GM18519 (cell line): Measurements from ENCODE around the gene PPP1R9A.

Experiments used
- ATAC-seq: cut with Tn5 transposase; IDR thresholded peaks from one replicate; pipeline ENCODE4 v1.9.1; 2021; ENCODE audit warnings: mild to moderate bottlenecking, moderate library complexity; ENCODE audit not compliant: unreplicated experiment, low FRiP score

The PPP1R9A gene

DNA sequence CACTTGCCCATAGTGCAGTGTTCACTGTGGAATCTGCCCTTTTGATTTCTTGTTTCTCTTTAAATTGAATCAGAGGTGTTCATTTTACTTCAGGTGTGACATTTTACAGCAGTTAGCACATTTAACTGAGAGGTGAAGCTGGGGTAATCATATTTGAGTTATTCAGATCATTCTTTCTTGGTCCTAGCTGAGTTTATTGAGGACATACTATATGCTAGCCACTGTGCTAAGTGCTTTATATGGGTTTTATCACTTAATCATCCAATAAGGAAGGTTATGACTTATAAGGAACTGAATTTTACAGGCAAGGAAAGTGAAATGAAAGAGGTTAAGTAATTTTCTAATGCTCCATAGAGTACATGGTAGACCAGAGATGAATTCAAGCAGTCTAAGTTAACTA, 337.2 kb downstream of the PPP1R9A start:
- ATAC-seq, result no peak

GRCh38 chr7:95245828-95246500, 338.6 kb downstream of the PPP1R9A start:
- no peak for ATAC-seq

DNA sequence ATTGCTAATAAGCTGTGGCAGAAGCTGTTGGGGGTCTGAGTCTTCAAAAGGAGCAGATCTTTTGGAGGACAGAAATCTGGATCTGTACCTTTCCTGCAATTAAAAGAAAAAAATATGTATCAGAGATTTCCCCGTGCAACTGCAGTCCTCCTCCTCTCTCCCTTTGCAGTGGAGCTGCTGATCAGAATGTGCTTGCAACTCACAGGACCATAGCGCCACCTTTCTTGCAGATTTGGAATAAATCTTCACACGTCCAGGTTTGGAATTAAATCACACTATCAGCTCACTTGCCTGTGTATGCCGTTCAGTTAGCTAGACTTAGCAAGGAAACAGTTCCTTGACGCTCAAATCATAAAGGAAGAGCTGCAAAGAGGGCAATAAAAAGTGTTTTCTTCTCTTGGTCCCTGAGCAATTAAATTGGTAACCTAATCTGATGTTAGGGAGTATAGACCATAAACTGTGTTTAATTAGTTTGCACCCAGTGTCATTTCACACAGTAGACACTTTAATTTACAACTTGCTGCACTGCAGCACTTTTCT, 339.5 kb downstream of the PPP1R9A start:
- ATAC-seq, result peak; percentile 70

- no peak for ATAC-seq
Observed at GRCh38 chr7:95250571-95250970, 343.2 kb downstream of the PPP1R9A start.

DNA sequence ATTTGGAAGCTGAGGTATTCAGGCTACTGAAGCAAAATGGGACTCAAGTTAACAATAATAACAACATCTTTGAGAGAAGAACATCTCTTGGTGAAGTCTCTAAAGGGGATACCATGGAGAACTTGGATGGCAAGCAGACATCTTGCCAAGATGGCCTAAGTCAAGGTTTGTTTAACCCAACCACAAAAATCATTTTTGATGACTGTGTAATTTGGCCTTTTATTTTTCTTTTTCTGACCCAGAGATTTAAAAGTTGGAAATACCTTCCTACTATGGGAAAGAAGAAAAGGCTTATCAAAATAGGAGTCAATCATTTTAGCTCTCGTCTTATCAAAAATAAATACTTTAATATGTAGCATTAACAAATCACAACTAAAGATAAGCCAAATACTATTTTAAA, 344.6 kb downstream of the PPP1R9A start:
- no peak for ATAC-seq

DNA sequence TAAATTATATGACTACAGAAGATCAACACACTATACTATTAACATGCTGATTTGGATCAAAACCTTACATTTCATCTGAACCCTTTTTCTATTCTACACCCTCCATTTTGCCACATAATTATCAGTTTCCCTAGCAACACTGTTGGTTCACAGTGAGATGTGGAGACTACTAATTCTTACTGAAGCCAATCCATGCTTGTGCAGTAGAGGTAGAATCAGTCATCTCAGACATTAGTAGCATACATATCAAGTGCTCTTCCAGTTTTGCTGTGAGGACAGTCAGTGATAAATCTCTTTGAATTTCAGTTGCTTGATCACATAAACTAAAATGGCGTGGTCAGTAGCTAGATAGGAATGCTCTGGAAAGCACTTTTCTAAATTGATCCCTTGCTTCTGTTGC, 346.6 kb downstream of the PPP1R9A start:
- no peak for ATAC-seq

DNA sequence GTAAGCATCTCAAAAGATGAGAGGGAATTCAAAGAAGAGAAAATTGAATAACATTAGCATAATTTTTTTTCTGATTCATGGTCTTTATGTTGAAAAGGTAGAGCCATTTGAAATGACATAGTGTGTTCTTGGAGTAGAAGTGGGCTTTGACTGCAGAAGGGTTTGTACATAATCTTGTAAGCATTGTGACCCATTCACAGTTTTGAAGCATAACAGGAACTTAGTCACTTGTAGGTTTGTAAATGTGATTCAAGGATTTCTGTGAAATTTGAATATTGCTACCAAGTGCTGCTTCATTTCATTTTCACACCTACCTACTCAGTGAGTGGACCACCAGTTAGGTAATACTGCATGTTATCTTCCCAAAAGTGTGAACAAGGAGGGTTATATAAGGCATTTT, 348.3 kb downstream of the PPP1R9A start:
- ATAC-seq, result no peak

GRCh38 chr7:95261895-95262415, 354.6 kb downstream of the PPP1R9A start:
- no peak for ATAC-seq

GRCh38 chr7:95262875-95263274, 355.5 kb downstream of the PPP1R9A start:
- no peak for ATAC-seq

DNA sequence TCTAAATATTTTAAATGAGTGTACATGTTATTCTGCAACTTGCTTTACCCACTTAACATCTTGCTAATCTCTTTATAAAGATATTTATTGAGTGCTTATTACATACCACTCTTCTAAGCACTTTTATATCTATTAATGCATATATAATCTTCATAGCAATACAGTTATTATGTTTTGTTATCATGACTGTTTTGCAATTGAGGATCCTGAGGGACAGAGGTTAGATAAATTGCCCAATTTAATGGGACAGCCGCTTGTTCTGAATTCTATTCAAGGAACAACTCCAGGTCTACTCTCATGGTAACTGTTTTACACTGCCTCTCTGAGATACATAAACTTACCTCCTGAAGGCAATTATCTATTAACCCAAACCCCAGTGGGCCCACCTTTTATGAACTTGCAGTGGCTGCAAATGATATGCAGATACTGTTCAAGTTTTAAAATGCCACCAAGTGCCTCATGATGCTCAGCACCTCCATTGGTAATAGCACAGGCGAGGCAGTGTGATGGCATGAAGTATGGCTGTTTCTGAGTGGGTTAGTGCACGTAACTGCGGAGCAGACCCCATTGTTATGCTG, 356.5 kb downstream of the PPP1R9A start:
- ATAC-seq, result no peak

GRCh38 chr7:95264363-95264891, 357.0 kb downstream of the PPP1R9A start:
- ATAC-seq, result no peak

DNA sequence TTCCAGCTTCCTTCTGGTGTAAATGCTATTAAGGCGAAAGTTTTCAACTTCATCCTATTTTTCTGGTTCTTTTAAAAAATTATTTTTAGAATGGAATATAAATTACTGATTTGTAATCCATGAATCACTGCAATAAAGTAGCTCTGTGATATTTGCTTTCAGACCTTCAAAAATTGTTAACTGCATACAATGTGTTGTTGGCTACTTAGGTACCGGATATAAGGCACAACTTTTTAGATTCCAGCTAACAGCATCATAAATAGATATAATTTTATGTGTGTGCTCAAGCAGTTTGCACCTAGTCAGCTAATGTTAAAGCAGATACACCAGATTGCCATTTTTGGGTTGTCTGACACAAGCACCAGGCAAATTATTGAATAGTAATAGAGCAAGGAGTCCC, 358.2 kb downstream of the PPP1R9A start:
- no peak for ATAC-seq

GRCh38 chr7:95267754-95268153, 360.4 kb downstream of the PPP1R9A start:
- no peak for ATAC-seq

DNA sequence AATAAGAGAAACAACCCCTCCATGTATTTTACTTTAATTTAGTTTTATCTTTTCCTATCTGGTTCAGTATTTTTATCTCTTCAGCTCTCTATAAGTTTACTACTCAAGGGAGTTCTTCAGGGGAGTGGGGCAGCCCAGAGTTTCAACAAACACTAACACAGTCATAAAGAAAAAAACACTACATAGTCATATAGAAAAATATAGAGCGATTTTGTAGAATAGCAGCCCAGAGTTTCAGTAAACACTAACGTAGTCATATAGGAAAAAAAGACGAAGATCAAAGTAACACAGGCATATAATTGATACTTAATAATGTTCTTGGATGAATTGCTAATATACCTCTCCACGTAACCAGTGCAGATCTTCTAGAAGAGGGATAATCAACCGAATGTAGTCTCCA, 362.2 kb downstream of the PPP1R9A start:
- no peak for ATAC-seq

DNA sequence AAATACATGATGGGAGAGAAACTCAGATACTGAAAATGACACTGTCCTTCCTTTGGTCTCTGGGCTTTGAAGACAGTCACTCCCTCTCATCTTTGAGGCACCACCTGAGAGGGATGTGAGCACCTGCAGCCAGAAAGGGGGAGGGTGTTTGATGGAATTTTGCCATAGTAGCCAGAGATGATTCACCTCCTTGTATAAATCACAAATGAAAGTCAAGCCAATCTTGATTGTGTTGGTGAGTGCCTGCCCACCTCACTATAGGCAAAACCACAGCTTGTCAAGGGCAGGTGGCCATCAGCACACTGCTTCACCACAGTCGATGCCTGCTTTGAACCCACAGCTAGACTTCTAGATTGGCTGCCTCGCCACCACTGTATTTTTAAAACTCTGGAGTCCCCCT, 368.7 kb downstream of the PPP1R9A start:
- no peak for ATAC-seq

DNA sequence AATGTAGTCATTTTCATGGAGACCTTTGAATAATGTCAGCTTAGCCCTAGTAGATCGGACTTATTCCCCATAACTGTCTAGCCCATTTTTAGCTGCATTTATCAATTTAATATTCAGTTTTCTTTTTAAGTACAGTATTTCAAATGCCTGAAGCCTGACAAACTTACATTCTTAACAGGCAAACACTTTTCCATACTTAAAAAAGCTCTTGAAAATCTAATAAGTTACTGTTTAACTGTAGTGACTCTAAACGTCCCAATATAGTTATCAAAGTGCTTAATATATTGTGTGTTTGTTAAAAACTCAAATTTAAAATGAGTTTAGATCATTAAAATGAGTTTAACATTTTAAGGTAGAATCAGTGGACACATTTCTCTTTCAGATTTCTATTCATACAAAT, 372.0 kb downstream of the PPP1R9A start:
- ATAC-seq, result no peak

- no peak for ATAC-seq
Observed at GRCh38 chr7:95286096-95286495, 378.7 kb downstream of the PPP1R9A start.

- ATAC-seq, result no peak
Observed at GRCh38 chr7:95290166-95290830, 382.9 kb downstream of the PPP1R9A start.

- no peak for ATAC-seq
Observed at GRCh38 chr7:95295397-95295796, 388.0 kb downstream of the PPP1R9A start.

DNA sequence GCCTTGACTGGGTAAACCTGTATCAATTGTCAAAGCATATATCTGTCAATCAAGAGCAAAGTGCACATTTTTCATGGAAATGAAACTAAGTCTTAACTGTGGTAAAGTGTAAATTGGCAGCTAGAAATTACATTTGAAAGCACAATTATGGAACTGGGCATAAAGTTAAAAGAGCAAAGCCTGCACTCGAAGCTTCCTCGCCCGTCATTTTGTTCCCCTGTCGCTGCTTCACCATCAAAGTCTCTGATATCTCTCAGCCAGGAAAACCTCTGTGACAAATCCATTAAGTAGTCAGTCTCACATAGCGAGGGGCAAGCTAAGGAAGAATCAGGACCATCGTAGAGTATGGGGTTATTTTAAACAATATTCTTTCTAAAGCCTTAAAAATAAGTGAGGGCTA, 389.1 kb downstream of the PPP1R9A start:
- no peak for ATAC-seq

- no peak for ATAC-seq
Observed at GRCh38 chr7:95297041-95297440, 389.6 kb downstream of the PPP1R9A start.
